Left kidney (tissue), 2 donors: ENCODE measurements around the gene ARL10. TPM values are rescaled to one million over a fixed set of nuclear protein-coding genes. Genes with fewer than 3 reads are reported as not detected.

Source experiments
- DNase-seq: peaks from one replicate; pipeline ENCODE4 v3.0.0-alpha.2; 2013
- polyA plus RNA-seq: library from polyadenylated mRNA; unstranded; fragments of 120-200 nt; gene quantifications from one replicate; pipeline ENCODE4 v1.2.1, GENCODE V29; 2013; ENCODE audit not compliant: insufficient read length

Gene ARL10
- polyA plus RNA-seq, 1 donor: 16.8 TPM

DNA sequence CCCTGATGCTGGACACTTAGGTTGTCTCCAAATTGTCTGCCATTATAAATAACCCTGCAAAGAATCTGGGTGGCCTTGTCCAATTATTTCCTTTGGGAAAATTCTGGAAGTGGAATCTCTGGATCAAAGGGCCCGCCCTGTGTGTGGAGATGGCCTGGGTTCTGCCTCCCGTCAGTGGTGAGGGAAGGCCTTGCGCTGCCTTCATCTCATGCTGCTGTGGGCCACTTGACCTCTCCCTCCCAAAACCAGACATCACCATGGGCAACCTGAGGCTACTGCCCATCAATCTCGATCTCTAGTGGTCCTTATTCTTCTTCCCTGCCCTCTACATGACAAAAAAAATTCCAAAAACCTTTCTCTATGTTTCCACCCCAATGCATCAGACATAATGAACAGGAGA lies 44.5 kb downstream of the ARL10 start:
- DNase-seq: no peak

DNA sequence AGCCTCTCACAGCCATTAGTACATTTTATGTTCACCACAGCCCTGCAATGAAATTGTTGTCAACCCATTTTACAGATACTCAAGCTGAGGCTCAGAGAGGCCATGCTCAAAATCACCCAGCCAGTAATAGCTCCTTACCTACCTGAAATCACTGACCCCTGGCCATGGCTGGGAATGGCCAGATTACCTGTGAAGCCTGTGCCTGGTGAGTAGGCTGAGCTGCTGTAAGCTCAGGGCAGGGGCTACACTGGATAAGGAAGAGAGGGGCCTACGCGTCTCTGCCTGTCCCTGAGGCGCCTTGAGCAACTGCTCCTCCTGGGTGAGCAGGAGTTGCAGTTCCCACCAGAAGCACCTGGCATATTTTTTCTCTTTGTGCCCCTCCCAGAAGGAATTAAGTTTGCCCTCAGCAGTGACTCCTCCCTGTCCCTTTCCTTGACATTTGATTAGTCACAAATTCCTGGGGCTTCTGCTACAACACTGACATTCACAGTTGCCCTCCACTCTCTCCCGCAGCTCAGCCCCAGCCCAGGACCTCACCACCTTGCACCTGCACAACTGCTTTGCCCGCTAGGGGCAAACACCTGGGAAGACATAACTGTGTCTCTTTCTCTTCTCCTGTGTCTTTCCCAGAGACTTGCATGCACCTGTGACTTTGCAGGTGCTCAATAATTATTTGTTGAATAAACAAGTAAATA lies 45.3 kb downstream of the ARL10 start:
- no peak for DNase-seq

DNA sequence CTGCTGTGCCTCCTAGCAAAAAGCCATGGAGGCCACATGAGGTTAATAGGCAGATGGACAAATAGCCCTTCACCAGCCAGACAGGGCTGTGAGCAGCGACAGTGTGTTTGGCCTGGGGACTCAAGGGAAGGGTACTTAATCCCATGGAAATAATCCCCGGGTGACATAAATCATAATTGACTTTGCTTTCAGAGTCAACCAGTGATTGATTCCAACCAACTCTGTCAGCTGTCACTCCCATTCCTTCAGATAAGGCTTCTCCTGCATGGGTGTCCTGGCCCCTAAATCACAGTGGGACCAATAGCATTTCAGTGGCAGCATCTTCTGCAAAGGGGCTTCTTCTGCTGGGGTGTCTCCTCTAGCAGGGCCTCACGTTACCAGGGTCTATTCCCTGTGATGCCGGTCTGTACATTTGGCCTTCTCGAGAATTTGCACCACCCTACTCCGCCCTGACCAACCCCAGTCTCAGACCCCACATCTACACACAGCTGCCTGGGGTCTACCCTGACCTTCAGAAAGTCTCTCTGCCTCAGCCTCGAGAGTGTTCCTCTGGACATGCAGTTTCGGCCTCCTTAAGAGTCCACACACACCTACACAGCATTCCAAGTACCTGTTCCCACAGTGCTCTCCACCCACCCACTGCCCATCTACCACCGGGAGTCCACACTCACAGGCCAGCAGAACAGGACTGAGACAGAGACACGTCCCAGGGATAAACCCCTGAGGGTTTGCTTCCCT lies 47.4 kb downstream of the ARL10 start:
- DNase-seq: no peak

DNA sequence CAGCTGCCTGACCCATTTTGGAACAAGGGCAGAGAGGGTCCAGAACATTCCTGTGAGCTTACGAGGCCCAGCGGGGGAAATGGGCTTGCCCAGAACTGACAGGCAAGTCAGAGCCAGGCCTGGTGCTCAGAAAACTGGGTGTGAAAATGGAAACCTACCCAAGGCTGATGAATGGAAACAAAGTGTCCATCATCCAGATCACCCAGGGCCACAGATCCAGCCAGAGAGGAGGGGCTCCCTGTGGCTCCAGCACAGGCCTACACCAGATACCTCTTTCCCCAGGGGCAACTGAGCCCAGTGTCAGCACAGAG lies 47.9 kb downstream of the ARL10 start:
- no peak for DNase-seq

DNA sequence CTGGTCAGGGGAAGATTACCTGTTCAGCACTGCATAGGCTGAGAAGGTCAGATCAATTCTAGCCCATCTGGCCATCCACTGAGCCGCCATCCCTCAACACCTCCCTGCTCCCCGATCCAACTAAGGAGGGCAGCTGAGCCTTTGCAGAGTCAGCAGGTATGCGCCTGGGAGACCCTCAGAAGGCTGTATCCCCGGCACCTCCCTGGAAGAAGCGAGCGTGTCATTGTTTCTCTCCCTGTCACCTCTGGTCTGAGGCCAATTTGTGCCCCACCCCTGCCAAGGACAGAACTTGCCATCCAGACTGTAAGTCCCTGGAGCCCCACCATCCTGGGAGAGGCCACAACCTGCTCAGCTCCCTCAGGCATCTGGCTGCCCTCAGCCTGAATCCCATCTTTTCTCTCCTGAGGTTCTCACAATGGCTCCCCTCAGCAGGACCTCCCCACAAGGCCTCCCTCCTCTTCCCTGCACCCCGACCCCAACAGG lies 48.5 kb downstream of the ARL10 start:
- DNase-seq: no peak

DNA sequence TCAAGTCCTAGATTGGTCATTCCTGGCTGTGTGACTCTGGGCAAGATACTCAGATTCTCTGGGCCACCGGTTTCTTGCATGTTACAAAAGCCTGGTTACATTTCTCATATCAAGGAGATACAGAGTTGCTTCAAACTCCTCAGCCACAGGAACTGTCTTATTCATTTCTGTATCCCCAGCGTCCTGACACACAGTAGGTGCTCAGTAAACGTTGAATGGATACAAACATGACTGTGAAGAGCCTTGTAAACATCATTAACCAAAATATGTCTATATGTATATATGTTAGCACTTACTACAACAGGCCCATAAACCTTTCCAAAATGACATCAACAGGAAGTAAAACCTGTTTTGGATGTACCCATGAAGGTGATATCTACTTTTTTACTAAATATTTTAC lies 49.4 kb downstream of the ARL10 start:
- DNase-seq: no peak

DNA sequence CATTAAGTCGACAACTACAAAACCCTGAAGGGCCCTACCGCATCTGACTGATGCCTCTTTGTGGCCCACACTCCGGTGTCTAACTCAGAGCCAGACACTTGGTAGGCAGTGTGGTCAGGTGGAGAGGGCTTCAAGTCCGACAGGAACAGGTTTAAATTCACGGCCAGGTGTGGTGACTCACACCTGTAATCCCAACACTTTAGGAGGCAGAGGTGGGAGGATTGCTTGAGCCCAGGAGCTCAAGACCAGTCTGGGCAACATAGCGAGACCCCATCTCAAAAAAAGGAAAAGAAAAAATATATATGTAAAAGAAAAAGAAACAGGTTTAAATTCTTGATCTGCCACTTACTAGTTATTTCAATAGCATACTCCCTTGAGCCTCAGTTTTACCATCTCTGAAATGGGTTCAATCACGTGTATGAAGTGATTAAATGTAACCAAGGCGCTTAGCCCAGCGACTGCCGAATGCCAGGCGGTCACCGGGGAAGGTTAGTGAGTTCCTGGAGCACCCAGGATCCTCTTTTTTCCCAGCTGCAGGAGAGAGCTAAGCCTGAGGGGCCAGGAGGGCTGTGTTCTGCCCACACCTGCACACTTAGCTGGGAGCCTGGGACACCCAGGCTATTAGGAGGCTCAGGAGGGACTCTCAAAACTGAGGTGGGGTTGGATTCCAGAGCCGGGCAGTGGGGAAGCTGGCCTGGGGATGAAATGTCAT lies 50.1 kb downstream of the ARL10 start:
- DNase-seq: no peak

DNA sequence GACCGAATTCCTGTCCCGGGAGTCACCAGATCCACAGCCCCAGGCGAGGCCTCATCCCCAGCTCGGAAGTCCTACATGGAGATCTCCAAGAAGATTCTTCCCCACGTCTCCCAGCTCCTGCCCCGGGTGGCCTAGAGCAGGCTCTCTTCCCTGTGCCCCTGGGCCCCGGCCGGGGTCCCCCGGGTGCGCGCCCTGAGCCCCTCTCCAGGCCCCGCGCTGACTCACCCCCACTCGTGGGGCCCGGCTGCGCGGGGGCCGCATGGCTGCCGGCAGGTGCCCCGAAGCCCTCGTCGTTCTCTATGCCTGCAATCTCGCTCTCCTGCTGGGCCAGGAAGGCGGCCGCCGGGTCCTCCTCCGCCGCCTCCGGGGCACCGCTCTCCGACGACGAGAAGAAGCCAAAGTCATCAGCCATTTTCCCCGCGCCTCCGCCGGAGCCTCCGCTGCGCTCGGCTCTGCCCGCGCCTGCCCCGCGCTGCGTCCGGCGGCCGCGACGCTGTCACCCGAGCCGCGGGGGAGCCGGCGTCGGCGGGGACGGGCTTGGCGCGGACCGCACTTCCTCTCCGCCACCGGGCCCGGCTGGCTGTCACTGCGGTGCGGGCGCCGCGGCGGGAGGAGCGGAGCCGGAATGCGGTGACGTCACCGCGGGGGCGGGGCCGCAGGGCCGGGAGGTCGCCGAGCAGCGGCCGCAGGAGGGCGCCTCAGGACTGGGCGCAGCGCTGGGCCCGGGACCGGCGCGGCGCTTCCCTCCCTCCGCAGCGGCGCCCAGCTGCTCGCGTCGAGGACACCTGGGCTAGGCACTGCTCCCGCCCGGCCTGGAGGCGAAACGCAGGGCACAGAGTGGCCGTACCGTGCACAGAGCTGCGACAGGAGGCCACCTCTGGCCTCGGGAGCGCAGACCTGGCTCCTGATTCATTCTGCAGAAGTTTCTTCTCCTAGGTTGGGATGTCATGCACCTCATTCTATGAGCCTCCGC lies 51.0 kb downstream of the ARL10 start, which contains the start of gene CLTB:
TSS of gene CLTB (minus strand) at position 588 of the 973 bp plus-strand sequence. CDS start at position 412, 176 bp downstream.
- peak; percentile 83 for DNase-seq

DNA sequence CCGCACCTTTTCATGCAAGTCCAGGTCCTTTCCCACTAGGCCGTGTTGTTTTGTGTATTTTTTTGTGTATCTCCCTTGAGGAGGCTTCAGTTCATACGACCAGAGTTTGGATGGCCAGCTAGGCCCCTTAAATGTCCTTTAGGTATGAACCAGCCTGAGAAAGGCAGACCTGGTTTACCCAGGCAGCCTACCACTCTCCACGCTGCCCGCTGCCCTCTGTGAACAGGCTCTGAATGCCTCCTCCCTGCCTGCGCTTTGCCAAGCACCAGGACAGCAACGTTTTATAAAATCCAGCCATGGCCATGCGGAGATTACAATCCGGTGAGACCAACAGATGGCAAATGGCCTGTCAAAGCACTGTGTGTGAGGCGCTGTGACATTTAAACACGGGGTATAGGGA lies 51.7 kb downstream of the ARL10 start:
- DNase-seq: no peak

DNA sequence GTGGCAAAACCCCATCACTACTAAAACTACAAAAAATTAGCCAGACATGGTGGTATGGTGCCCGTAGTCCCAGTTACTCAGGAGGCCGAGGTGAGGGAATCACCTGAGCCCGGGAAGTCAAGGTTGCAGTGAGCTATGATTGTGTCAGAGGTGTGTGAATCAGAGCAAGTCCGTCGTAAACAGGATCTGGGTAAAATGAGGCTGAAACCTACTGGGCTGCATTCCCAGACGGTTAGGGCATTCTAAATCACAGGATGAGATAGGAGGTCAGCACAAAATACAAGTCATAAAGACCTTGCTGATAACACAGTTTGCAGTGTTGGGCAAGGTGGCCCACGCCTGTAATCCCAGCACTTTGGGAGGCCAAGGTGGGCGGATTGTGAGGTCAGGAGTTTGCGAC lies 53.0 kb downstream of the ARL10 start:
- DNase-seq: no peak

DNA sequence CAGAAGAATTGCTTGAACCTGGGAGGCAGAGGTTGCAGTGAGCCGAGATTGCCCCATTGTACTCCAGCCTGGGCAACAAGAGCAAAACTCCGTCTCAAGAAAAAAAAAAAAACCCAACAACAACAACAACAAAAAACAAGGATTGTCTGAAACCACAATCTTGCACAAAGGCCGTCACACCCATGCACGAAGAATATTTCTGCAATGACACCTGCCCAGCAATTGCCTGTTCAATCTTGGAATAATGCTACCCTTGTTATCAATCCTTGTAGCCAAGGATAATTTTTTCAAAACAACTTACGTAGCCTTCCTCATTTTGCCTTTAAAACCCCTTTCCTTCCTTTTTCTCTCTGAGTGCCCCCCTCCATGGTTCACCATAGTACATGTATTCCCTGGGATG lies 54.8 kb downstream of the ARL10 start:
- DNase-seq: no peak

DNA sequence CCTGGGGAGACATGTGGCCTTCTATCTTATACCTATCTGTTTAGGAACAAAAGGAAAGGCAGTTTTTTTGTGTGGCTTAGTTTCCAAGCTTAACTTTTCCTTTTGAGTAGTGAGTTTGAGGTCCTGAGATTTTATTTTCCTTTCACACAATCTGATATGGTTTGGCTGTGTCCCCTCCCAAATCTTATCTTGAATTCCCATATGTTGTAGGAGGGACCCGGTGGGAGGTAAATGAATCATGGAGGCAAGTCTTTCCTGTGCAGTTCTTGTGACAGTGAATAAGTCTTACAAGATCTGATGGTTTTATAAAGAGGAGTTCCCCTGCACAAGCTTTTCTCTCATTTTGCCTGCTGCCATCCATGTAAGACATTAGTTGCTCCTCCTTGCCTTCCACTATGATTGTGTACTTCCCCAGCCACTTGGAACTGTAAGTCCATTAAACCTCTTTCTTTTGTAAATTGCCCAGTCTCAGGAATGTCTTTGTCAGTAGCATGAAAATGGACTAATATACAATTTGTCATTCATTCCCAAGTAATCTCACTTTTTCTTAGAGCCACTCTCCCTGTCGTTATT lies 55.8 kb downstream of the ARL10 start:
- no peak for DNase-seq

DNA sequence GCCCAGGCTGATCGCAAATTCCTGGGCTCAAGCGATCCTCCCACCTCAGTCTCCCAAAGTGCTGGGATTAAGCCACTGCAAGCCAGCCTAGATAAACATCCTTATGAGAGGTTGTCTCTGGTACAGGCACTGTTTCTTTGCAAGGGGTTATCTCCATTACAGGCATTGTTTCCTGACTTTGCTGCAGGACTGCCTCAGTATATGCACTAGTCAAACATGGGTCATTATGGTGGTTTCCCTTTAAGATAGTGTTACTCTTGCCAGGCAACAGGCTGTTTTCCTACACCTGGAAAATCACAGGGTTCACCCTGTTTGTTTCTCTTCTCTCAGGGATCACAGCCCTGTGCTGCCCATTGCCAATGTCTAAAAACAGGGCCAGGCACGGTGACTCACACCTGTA lies 58.9 kb downstream of the ARL10 start:
- no peak for DNase-seq

DNA sequence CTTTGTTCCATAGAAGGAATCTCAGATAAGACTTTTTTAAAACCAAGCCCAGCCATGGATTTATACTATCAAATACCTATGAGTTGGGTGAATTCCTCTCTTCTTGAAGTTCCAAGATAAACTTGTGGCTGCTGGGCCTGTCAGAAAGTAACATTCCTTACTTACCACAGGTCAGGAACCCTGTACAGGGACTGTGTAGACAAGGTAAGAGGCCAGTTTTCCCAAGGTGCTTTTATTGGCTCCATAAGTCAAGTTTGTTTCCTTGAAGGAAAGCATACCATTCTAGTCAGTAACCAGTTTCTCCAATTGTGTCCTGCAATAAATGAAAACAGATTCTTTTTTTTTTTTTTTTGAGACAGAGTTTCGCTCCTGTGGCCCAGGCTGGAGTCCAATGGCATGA lies 59.9 kb downstream of the ARL10 start:
- DNase-seq: no peak

DNA sequence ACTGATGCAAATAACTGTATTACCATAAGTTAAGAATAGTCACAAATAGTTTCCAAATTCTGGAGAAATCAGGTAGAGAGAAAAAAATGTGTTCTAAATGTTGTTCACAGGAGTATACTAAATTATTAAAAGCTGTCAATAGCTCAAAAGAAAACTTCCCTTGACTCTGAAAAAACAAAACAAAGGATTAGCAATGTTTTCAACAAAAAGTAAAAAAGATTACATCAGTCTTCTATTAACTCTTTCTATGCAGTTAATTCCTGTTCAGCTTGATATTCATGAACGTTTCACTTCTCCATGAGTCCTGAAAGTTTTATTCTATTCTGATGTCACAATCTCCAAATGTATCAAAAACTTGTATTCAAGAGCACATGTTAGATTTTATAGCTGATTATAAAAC lies 60.5 kb downstream of the ARL10 start:
- DNase-seq: no peak

DNA sequence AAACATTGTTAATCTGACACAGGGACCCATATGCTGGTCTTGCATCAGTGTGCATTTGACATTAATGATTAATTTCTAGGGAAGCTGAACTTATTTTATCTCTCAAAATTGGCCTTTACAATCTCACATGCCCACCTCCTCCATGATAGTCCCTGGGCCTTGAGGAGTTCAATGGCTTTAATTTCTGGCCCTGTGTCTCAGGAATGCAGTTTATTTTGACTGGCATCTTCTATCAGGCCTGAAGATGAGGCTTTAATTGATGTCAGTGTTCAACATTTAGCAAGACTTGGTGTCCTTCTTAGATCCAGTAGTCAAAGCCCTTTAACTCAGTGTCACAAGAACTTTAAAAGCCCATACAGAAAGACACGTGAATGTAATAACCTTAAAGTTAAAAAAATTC lies 61.6 kb downstream of the ARL10 start:
- DNase-seq: no peak

DNA sequence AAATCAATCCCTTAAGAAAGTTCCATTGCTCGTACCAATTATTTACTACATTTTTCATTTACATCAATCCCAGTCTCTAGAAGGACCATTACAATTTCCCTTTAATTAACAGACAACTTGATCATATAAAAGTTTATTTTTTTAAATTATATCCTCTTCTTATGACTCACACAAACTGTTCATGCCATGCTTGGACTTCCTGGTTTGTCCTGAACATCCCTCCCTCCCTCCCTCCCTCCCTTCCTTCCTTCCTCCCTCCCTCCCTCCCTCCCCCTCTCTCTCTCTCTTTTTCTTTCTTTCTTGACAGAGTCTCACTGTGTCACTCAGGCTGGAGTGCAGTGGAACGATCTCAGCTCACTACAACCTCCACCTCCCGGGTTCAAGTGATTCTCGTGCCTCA lies 62.7 kb downstream of the ARL10 start:
- DNase-seq: no peak

DNA sequence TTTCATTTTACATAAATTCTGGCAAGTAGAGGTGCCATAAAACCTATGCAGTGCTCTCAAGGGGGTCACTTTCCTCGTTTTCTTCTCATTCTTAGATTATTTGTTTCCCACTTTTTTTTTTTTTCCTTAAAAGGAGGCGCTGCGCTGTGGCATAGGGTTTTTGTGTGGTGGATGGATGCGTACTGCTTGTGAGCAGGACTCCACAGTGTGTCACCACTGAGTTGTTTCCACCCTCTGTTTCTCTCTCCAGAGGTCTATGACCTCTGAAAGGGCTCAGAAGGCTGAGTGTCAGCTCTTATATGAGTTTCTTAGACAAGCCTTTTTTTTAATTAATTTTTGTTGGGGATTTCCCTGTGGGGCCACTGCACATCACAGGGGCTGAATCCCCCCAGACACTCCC lies 64.7 kb downstream of the ARL10 start:
- DNase-seq: no peak
